ENCODE results near the gene CD68.

Gene CD68

GRCh38 chr17:7579001-7579833 lies at the start of gene CD68:
Gene CD68 (plus strand): TSS chr17:7579638. CDS start chr17:7579678, 40 bp downstream.
- peaks cover 5% of the 10 kb centered on the region for H3K9me3 ChIP-seq (ENCODE audit: severe bottlenecking)
- peak within 1 kb of the TSS; percentile 45 for H3K27ac ChIP-seq
- no peak within 1 kb of the TSS for H3K4me3 ChIP-seq (ENCODE audit: low read depth, low read length)
- peaks cover 70% of the 10 kb centered on the region for H3K36me3 ChIP-seq
- no peaks in the 10 kb centered on the region for H3K27me3 ChIP-seq (ENCODE audit: insufficient read depth, low read depth, severe bottlenecking)
- DNase-seq = no peak
- TF ChIP-seq CTCF (IDR thresholded peaks at IDR 0.05; ENCODE audit: low read depth, low read length) = no peak

- Histone ChIP-seq H3K4me3 (ENCODE audit: low read depth, low read length) (no peak overlapping the region), H3K27ac (no peak overlapping the region), H3K27me3 (ENCODE audit: insufficient read depth, low read depth, severe bottlenecking) (no peaks in the 10 kb centered on the region), H3K36me3 (no peaks in the 10 kb centered on the region), H3K9me3 (ENCODE audit: severe bottlenecking) (peaks cover 30% of the 10 kb centered on the region)
- no peak for DNase-seq
- TF ChIP-seq CTCF (IDR thresholded peaks at IDR 0.05; ENCODE audit: low read depth, low read length) = no peak
Observed at GRCh38 chr17:7530023-7530900, 49.2 kb upstream of the CD68 start.

- Histone ChIP-seq H3K36me3 (no peaks in the 10 kb centered on the region), H3K27ac (no peak overlapping the region), H3K27me3 (ENCODE audit: insufficient read depth, low read depth, severe bottlenecking) (no peaks in the 10 kb centered on the region), H3K9me3 (ENCODE audit: severe bottlenecking) (no peaks in the 10 kb centered on the region), H3K4me3 (ENCODE audit: low read depth, low read length) (no peak overlapping the region)
- no peak for DNase-seq
- TF ChIP-seq CTCF (IDR thresholded peaks at IDR 0.05; ENCODE audit: low read depth, low read length) = no peak
Observed at GRCh38 chr17:7538050-7538449, 41.4 kb upstream of the CD68 start.

- H3K9me3 ChIP-seq (ENCODE audit: severe bottlenecking) = no peaks in the 10 kb centered on the region
- no peak overlapping the region for H3K27ac ChIP-seq
- TF ChIP-seq CTCF (IDR thresholded peaks at IDR 0.05; ENCODE audit: low read depth, low read length) = no peak
- no peaks in the 10 kb centered on the region for H3K36me3 ChIP-seq
- no peak overlapping the region for H3K4me3 ChIP-seq (ENCODE audit: low read depth, low read length)
- H3K27me3 ChIP-seq (ENCODE audit: insufficient read depth, low read depth, severe bottlenecking) = no peaks in the 10 kb centered on the region
- DNase-seq = no peak
Observed at GRCh38 chr17:7538891-7539545, 40.4 kb upstream of the CD68 start.

- H3K9me3 ChIP-seq (ENCODE audit: severe bottlenecking) = no peaks in the 10 kb centered on the region
- H3K27ac ChIP-seq = no peak overlapping the region
- no peak for TF ChIP-seq CTCF (IDR thresholded peaks at IDR 0.05; ENCODE audit: low read depth, low read length)
- DNase-seq = no peak
- no peaks in the 10 kb centered on the region for H3K36me3 ChIP-seq
- H3K4me3 ChIP-seq (ENCODE audit: low read depth, low read length) = no peak overlapping the region
- H3K27me3 ChIP-seq (ENCODE audit: insufficient read depth, low read depth, severe bottlenecking) = no peaks in the 10 kb centered on the region
Observed at GRCh38 chr17:7541074-7541621, 38.3 kb upstream of the CD68 start.
